ENCODE measurements around the gene RIBC1. TPM values are rescaled to one million over a fixed set of nuclear protein-coding genes. Genes with fewer than 3 reads are reported as not detected.

RIBC1 gene
- total RNA-seq (1 to 10 TPM in 2 of 10 donors, under 1 TPM in 8; 0.28 to 1.6 (median 0.52) TPM), polyA plus RNA-seq (under 1 TPM; 0.44 to 0.58 TPM)
- long read RNA-seq, donor 1, result 0 reads
- long read RNA-seq, donor 2, result 0 reads
- long read RNA-seq, donor 3, result 0 reads

- intact Hi-C loops (cut with DNase I), result loop anchor here in 1 of 10 donors (10.0 kb wide), 1 partner anchor 198 kb away; the partner anchor contains the start of gene KDM5C
- peak within 1 kb of the TSS; percentile 50 to 83 (median 70) for H3K4me3 ChIP-seq
- H3K4me1 ChIP-seq, result peaks cover 0 to 29% (median 14%) of the 10 kb centered on the region in 9 donors
- H3K27me3 ChIP-seq, result no peaks in the 10 kb centered on the region
- peak in 4 of 8 donors; percentile 1 to 28 (median 8) for ATAC-seq
- peak within 1 kb of the TSS; percentile 81 to 96 (median 92) for H3K27ac ChIP-seq
- no peak for DNase-seq
- TF ChIP-seq, protein P1, sequence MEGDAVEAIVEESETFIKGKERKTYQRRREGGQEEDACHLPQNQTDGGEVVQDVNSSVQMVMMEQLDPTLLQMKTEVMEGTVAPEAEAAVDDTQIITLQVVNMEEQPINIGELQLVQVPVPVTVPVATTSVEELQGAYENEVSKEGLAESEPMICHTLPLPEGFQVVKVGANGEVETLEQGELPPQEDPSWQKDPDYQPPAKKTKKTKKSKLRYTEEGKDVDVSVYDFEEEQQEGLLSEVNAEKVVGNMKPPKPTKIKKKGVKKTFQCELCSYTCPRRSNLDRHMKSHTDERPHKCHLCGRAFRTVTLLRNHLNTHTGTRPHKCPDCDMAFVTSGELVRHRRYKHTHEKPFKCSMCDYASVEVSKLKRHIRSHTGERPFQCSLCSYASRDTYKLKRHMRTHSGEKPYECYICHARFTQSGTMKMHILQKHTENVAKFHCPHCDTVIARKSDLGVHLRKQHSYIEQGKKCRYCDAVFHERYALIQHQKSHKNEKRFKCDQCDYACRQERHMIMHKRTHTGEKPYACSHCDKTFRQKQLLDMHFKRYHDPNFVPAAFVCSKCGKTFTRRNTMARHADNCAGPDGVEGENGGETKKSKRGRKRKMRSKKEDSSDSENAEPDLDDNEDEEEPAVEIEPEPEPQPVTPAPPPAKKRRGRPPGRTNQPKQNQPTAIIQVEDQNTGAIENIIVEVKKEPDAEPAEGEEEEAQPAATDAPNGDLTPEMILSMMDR (IDR thresholded peaks at IDR 0.05), result no peak
- no peaks in the 10 kb centered on the region for H3K9me3 ChIP-seq
- 5 to 9% methylated on average over 14 to 17 of the region's 17 CpGs for WGBS, 2 donors
- peaks cover 0 to 3% (median 0%) of the 10 kb centered on the region in 9 donors for H3K36me3 ChIP-seq
Observed at GRCh38 chrX:53422861-53423306, at the start of gene RIBC1. Gene RIBC1, plus strand, starts transcription at chrX:53422873. Its CDS starts 3,404 bp downstream, at chrX:53426277.

GRCh38 chrX:53373307-53373706 lies 49.4 kb upstream of the RIBC1 start:
- ATAC-seq (no peak), DNase-seq (no peak)
- intact Hi-C loops (cut with DNase I), result no loop called here
- Histone ChIP-seq H3K27ac (no peak overlapping the region), H3K4me1 (peaks cover 0 to 21% (median 0%) of the 10 kb centered on the region in 9 donors), H3K4me3 (no peak overlapping the region), H3K27me3 (no peaks in the 10 kb centered on the region), H3K36me3 (peaks cover 0 to 14% (median 0%) of the 10 kb centered on the region in 9 donors), H3K9me3 (peaks cover 0 to 14% (median 0%) of the 10 kb centered on the region in 11 donors)
- 62 to 64% methylated on average over 2 of the region's 2 CpGs for WGBS, 2 donors
- TF ChIP-seq, protein P1 (IDR thresholded peaks at IDR 0.05), result no peak

- ATAC-seq, result no peak
- H3K4me3 ChIP-seq, result no peak overlapping the region
- intact Hi-C loops (cut with DNase I), result no loop called here
- H3K27me3 ChIP-seq, result no peaks in the 10 kb centered on the region
- TF ChIP-seq, protein P1 (IDR thresholded peaks at IDR 0.05), result no peak
- H3K4me1 ChIP-seq, result peaks cover 0 to 21% (median 0%) of the 10 kb centered on the region in 9 donors
- 85 to 96% methylated on average over 7 of the region's 7 CpGs for WGBS, 2 donors
- H3K36me3 ChIP-seq, result peaks cover 0 to 24% (median 0%) of the 10 kb centered on the region in 9 donors
- peaks cover 0 to 9% (median 0%) of the 10 kb centered on the region in 11 donors for H3K9me3 ChIP-seq
- H3K27ac ChIP-seq, result no peak overlapping the region
- no peak for DNase-seq
Observed at GRCh38 chrX:53374222-53374820, 48.4 kb upstream of the RIBC1 start.

DNA sequence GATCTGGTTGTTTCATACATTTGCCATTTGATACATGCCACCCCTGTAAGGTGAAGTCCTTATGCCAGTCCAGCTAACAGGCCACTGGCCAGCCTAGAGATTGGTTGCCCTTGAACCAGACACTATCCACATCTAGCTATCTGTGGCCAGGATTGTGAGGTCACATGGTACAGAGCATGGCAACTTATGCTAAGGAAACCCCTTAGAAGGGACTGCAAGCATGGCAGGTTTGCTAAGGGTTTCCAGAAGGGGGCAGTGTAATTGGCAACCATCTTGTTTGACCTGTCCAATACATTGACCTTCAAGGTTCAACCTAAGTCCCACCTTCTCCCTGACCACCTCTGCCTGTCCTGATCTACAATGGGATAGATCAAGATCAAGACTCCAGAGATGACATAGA lies 47.8 kb upstream of the RIBC1 start:
- intact Hi-C loops (cut with DNase I), result no loop called here
- Histone ChIP-seq H3K4me3 (no peak overlapping the region), H3K4me1 (peaks cover 0 to 21% (median 0%) of the 10 kb centered on the region in 9 donors), H3K9me3 (peaks cover 0 to 9% (median 0%) of the 10 kb centered on the region in 11 donors), H3K36me3 (peaks cover 0 to 30% (median 0%) of the 10 kb centered on the region in 9 donors), H3K27me3 (no peaks in the 10 kb centered on the region), H3K27ac (no peak overlapping the region)
- DNase-seq, result no peak
- peak in 1 of 8 donors; percentile 37 for ATAC-seq
- TF ChIP-seq, protein P1 (IDR thresholded peaks at IDR 0.05), result no peak
